Fibroblast of lung (primary cell): Measurements from ENCODE around the gene HOXB13.

ENCODE experiments used
- CTCF ChIP-seq, 2 donors: IDR thresholded peaks in 1 of 2; conservative IDR thresholded peaks in 1 of 2; 1 replicate in 1 of 2; 2 replicates in 1 of 2; pipeline ENCODE4 v1.5.1; 2011 to 2012; ENCODE audit warnings: low read length in 2 of 2, control low read depth in 1 of 2, inconsistent platforms in 1 of 2, low read depth in 1 of 2, mild to moderate bottlenecking in 1 of 2
- EZH2 ChIP-seq: IDR thresholded peaks from 2 replicates; pipeline ENCODE4 v1.5.1; 2012; ENCODE audit warnings: low read length, control low read depth, mild to moderate bottlenecking; ENCODE audit errors: missing control alignments

DNA sequence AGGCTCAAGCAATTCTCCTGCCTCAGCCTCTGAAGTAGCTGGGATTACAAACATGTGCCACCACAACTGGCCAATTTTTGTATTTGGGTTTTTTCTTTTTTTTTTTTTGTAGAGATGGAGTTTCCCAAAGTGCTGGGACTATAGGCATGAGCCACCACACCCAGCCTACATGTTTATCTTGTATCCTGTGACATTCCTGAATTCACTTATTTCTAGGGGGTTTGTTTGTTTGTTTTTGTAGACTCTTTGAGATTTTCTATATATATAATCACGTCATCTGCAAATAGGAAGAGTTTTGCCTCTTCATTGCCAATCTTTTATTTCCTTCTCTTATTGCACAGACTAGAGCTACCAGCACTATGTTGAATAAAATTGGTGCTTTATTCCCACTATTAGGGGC lies 35.4 kb downstream of the HOXB13 start:
- TF ChIP-seq CTCF (conservative IDR thresholded peaks at IDR 0.05 in 1 of 2, IDR thresholded peaks at IDR 0.05 in 1 of 2; ENCODE audit: low read depth in 1 of 2, low read length in 2 of 2), result no peak
- TF ChIP-seq EZH2, result no peak
